Nucleus accumbens (tissue), 56 donors: ENCODE measurements around the gene KCNQ1.

Experiments used
- DNase-seq, 56 donors: peaks; one replicate each; lab custom pipeline; 2025; lab: John Stamatoyannopoulos, UW

KCNQ1 gene

DNA sequence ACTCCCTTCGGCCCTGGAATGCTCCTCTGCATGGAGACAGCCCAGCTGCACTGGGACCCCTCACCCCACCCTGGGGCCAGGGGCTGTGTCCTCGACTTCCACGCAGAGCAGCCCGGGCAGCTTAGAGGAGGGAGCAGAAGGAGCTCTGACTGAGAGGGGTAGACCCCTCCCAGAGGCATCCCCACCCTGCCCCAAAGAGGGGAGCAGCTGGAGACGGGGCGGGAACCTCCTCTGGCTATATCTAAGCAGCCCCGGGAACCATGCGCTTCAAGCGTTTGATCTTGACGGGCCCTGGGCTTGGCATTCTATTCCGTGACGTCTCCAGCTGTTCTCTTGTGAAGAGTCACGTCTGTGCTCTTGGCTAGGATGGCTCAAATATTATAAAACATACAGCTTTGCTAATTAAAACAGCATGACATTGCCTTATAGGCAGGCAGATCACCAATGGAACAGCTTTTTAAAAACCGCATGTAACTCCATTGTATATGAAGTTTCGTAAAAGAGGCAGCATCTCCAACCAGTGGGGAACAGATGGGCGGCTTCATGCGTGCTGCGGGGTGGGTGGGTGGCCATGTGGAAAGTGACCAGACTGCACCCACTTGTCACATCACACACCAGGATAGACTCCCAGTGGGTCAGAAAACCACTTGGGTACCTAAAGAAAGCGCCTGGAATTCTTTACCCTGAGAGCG, 7.7 kb downstream of the KCNQ1 start:
- no peak for DNase-seq

DNA sequence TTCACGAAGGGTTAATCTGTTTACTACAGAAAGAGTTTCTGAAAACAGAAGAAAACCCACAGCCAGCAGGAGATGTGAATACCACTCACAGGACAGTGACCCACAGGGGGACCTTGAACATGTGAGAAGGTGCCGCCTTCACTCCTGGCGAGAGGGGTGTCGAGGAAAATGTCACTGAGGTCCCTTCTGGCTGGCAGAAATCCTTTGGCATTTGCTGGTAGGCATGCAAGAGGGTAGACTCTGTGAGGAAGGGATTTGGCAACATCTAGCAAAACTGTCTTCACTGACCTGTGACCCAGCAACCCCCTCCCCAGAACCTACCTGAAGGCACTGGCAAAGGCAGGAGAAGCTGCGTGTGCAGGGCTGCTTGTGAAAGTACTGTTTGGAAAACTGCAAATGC, 8.6 kb downstream of the KCNQ1 start:
- no peak for DNase-seq

DNA sequence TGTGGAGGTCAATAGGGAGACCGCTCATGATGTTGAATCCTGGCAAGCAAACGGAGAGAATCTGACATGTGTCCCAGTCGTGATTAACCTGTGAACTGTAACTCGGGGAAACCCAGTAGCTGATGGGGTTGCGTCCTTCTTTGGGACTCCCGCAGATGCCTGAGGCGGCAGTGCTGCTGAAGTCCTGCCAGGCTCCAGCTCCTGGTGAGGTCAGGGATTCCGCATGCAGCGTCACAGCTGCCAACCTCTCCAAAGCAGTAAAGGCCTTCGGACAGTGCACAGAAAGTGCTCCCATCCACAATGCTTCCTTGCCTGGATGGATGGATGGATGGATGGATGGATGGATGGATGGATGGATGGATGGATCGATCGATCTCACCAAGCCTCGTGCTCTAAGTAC, 13.5 kb downstream of the KCNQ1 start:
- DNase-seq: no peak

DNA sequence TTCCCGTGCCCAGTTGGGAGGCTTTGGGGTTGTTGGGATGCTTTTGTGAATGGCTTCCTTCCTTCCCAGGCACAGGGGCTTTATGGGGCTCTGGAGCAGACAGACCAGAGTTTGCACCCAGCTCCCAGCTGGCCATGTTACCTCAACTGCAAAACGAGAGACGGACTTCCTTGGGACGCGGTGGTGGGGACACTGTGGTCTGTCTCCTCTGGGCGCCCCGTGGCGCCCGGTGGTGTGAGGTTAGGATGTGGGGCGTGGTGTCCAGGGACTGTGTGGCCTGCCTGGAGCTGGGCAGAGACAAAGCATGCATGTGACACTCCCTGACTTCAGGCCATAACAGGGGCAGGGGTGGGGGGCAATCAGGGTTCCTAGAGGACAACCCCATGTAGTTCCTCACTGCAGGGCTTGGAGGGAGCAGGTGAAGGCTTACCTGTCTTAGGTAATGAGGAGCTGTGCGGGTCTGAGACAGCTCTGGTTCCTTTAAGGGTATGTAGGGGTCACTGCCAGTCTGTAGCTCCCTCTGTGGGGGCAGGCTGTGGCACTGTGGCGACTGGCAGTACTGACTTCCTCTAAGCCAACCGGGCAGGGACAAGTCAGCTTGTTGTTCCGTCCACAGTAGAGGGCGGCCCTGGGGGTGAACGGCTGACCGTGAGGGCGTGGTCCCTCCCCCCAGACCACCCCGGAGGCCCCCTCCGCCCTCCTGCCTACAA, 14.4 kb downstream of the KCNQ1 start:
- DNase-seq: no peak

DNA sequence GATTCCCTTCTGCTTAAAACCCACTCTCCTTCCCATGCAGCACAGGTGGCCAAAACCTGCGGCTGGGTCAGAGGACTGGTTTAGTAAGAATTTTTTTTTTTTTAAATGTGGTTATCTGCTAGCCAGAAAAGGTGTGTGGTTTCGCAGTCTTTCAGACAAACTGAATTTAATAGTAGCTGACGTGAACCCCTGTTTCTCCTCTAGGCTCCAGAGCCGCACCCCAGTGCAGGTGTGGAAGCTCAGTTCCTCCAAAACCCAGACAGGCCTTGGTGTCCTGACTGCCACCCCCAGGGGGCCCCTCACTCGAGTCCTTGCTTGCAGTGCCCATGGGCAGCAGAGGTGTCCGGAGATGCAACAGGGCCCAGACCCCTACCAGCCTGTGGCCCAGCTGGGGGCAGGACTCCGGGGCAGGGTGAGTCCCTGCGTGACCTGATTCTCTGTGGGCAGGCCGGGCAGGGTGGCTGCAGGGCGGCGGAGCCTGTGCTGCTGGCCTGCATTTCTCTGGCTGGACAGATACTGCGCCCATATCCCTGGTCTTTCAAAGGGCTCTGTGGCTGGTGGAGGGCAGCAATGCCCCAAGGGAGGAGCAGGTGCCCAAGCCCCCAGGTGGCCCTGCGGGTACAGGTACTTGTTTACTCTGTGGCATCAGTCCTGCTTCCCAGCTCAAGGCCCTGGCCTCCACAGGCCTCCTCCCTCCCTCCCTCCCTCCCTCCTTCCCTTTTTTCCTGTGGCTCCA, 15.2 kb downstream of the KCNQ1 start:
- no peak for DNase-seq

DNA sequence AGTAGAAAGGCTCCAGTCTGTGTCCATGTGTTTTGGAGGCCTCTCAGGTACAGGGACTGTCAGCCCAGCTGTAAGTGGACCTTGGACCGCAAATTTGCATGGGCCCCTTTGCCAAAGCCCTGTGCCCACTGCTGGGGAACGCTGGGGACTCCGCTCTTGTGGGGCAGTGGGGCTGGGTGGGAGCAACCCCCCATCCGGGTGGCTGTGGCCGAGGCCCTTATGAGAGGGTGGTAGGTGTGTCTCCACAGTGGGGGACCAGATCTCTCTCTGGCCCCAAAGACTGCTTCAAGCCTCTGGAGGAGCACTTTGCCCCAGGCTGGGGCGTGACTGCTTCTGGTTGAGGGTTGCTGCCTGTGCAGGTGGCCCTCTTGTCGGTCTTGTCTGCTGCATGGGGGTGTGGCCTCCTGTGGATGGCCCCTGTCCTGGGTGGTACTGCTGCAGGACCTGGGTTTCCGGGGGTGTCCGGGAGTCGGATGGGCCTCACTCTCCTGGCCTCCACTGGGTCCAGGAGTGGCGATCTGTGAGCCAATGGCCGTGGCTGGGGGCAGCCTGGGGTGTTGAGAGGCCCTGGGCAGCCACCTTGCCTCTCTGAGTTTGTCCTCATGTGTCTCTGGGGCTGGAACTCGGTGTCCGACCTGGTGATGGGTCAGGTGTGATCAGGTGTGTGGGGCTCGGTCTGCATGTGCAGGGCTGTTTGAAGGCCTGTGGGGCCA, 15.9 kb downstream of the KCNQ1 start:
- no peak for DNase-seq

DNA sequence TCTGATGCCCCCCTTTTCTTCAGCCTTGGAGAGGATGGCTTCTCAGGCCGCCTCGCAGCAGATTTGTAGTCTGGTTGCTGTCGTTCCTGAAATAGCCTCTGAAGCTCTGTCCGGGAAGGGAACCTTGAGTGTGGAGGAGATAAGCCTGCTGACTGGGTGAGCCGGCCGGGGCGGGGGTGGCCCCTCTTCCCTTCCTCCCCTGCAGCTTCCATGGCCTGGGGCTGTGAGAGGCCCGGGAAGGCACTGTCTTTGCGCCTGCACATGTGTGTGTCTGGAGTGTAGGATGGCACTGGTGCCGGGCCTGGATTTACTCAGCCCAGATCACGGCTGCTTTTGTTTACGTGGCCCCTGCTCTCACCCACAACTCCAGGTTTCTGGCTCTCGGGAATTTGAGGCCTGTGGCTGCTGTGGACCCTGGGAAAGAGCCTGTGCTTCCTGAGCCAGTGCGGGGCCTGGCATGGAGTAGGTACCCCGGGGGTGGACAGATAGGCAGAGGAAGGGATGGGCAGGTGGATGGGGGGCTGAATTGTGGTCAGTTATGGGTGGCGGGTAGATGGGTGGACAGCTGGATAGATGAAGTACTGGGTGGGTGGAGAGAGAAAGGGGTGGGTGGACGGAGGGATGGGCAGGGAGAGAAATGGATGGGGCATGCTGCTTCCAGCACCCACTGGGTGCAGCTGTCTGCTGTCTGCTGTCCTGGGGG, 16.6 kb downstream of the KCNQ1 start:
- no peak for DNase-seq

DNA sequence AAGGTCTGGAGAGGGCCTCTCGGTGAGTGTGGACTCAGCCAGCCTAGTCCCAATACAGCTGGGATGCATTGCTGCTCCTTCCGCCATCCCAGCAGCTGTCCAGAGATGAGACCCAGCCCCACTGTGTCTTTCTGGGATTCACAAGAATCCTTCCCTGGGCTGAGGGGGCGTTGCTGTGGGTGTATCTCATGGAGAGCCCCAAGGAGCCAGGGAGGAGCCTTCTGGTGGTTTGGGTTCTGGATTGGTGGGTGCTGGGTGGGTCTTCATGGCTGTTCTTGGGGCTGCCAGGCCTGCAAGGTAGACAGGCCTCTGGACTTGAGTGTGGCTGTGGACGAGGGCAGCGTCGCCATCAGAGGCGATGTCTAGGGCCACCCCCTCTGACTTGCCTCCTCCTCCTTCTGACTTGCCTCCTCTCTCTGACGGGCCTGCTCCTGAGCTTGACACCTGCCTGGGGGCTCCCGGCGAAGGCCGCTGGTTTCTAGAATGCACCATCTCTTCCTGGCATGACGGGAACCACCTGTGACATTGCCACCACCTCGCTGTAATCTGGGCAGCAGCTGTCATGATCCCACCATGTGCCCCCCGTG, 17.2 kb downstream of the KCNQ1 start:
- DNase-seq: no peak

DNA sequence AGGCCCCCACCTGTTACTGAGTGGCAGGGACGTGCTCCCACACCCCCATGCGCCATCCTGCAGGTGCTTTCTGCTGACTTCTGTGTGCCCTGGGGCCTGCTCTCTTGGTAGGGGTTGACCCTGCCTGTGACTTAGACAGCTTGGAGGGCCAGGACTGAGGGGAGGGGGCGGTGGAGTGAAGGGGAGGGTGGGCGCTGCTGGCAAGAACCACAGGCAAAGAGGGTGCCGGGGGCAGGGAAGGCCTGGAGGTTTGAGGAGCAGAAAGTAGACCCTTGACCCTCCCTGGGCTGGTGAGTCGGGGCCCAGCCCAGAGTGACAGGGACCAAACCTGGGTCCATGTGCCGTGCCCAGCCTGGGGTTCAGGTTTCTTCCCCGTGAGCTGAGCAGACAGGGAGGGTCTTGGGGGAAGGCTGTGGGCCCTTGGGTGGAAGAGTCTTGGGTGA, 17.8 kb downstream of the KCNQ1 start:
- DNase-seq: no peak

DNA sequence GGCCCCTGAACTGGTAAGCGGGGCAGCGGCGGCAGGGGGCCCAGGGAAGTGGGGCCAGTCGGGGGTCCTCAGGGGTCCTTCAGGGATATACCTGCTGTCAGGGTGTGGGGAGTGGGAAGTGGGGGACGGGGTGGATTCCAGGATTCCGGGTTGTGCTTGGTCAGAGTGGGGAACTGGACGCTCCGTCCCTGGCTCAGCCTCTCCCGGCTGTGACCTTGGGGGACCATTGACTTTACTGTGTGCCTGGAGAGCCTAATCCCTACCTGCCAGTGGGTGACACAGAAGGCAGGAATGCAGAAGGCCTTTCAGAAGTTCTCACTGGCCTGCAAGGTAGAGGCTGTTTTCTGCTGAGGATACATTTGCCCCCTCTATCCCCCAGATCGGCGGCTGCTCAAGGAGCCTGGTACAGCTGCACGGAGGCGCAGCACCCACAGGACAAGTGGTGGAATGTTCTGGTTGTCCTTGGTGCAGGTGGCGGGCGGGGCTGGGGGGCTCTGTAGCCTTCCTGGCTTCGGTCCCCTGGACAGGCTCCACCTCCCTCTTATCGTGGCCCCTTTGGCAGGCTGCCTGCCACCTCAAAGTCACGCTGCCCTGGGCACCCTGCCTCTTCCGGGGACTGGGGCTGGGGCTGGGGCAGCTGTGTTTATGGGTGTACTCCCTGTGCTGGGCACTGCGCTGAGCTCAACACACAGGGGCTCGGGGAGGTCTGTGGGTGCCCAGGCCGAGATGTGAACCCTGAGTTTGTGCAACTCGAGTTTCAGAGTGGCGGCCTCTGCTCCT, 18.4 kb downstream of the KCNQ1 start:
- no peak for DNase-seq

DNA sequence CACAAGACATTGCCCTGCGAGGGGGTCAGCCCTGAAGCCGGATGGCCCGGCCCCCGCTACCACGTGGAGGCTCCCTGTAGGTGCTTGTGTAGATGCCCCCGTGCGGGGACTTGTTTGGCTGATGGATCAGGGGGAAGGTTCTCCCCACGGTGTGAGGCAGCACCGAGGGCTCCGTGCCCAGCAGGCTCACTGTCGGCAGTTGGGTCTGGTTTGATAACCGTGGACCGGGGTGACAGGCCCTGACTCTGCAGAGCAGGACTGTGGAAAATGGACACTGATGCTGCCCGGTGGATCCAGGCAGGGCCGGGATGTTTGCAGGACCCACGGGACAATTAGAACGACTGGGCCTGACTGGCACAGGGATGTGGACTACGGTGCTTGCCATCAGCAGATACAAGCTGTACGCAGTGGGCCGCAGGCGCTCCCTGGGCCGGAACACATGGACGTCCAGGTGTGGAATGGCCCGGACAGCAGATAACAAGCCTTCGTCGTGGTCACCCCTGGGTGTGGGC, 19.0 kb downstream of the KCNQ1 start:
- DNase-seq: no peak

DNA sequence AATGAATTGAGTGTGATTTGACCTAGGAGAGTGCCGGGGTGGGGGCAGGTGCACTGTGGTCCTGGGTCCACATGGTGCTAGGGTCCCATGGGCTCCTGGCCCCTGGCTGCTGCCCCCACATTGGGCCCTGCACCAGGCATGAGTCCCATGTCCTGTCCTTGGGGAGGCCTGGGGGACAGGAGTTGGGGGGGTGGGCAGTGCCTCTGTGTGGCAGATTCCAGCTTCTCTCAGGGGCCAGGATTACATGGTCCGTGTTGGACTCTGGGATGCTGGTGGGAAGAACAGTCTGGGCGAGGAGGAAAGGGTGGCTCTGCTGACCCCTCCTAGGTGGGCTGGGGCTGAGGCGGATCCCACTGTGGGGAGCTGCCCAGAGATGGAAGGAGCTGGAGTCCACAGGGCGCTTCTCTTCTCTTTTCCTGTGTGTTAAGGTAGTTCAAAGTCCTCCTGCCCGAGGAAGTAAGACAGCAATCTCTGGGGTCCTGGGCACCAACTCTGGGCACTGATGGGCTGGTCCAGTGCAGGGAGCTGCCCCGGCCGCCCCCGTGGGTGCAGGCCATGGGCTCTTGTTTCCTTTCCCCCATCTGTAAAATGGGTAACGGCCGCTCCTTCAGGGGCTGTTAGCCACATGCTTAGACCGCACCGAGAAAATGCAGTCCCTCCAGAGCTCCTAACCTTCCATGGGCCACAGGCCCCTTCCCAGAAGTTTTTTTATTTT, 19.8 kb downstream of the KCNQ1 start:
- DNase-seq: no peak

DNA sequence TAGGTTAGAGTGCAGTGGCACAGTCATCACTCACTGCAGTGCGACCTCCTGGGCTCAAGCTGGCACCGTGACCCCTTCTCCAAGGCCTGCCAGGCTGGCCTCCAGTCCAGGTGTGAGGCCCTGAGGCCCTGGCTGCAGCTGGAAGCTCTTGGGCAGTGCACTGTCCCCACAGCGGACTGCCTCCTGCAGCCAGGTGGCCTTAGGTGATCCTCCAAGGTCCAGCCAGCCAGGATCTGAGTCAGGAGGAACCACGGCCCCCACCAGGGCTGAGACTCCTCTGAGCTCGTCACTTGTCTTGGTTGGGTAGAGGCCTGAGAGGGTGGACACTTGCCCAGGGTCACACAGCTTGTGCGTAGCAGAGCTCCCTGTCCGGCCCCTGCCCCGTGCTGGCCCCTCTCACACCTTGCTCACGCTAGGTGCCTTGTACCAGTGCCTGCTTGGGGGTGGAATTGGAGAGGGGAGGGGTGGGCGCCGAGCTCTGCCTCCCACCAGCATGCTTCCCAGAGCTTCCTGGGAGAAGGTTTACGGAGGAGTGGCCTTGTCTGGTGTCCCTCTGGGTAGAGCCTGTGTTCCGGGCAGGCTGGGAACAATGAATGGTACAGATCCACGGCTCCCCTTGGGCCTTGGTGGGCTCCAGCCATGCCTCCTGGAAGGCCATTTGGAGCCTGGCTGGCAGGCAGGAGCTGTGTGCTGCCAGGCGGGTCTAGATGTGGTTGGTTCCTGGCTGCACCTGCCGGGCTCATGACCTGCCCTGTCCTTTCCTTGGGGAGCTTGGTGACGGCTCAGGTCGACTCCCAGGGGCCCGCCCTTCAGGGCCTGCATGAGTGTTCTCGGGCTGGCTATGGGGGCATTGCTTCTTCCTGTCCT, 20.6 kb downstream of the KCNQ1 start:
- DNase-seq: no peak

DNA sequence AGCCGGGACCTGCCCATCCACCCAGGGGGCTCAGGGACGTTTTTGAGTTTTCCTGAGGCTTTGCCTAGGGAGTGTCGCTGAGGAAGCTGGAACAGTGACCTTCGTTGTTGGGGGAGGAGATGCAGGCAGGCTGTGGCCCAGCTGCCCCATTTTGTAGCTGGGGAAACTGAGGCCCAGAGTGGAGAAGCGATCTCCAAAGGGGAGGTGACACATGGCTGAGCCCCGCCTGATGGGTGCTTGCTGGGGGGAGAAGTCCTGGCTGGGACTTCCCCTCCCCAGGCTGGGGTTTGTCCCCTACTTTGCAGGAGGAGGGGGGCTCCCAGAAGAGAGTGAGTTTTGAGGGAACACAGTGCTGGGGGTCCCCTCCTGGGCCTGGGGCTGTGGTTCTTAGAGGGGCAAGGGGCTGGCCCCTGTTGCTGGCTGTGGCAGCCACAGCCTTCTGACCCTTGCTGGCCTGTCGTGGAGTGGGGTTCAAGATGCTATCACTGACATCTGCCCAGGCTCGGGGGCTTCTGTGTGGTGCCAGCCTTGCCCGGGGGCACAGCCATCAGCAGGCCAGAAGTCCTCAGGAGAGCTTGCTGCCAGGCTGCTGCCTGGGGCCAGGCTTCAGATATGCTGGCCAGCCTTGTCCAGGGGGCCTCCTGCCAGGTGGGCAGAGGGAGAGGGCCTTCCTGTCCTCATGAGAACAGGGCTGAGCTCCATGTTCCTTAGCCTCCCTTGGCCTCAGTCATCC, 21.4 kb downstream of the KCNQ1 start:
- no peak for DNase-seq

DNA sequence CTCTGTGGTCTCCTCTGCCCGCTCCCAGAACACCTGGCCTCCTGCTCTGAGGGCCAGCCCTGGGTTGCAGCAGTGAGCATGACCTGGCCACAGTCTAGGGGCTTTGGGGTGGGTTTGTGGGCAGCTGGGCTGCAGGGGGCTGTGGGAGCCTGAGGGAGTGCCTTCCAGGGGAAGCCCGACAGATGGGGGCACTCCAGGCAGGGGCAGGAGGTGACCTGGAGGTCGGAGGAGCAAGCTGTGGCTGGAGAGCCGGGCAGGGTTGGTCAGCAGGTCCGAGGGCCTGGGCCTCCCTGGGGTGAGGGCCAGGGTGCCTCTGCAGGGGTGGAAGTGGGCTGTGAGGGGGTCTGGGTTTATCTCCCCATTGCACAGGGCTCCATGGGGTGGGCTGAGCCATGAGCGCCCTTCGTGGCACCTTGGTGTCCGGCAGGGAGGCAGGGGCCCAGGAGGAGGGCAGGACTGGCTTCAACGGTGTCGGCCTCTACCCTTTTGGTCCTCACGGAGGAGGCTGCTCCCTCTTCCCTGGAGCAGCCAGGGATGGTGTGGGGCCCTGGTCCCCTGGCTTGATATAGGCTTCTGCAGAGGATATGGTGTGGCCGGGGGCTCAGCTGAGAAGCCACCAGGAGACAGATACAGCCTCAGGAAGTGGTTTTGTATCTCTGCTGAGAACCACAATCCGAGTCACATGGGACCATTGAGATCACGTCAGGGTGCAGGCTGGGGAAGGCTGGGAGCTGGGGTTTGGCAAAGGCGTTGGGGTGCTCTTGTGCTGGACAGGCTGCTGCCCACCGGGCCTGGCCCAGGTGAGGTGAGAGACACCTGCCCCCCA, 22.3 kb downstream of the KCNQ1 start:
- DNase-seq: no peak

DNA sequence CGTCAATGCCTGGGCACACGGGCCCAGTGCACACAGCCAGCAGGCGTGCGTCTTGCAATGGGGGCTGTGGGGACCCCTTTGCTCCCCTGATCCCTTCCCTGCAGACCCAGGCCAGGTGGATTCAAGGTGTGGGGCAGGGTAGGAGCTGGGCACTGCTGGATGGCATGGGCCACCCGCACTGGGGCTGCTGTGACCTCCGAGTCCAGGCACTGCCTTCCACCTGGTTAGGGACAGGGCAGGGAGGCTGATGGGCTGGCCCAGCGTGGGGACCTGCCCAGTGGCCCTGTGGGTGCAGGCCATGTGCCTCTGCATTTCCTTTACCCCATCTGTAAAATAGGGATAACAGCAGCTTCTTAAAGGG, 22.9 kb downstream of the KCNQ1 start:
- no peak for DNase-seq
